WERI-Rb-1 (cell line): ENCODE data around the gene PTPN6.

Source experiments
- DNase-seq: peaks from one replicate; pipeline ENCODE4 v3.0.0-alpha.2; 2020
- H3K27ac ChIP-seq: fragments of 250-450 bp; sonication (Bioruptor Pico); 2 replicates; pipeline ENCODE4 v1.5.1; 2020; ENCODE audit warnings: mild to moderate bottlenecking, moderate library complexity
- H3K27me3 ChIP-seq: fragments of 250-450 bp; sonication (Bioruptor Pico); 2 replicates; pipeline ENCODE4 v1.5.1; 2021; ENCODE audit warnings: mild to moderate bottlenecking, low read depth, moderate library complexity; ENCODE audit not compliant: insufficient read depth, severe bottlenecking
- H3K36me3 ChIP-seq: fragments of 250-450 bp; sonication (Bioruptor Pico); 2 replicates; pipeline ENCODE4 v1.5.1; 2020; ENCODE audit warnings: mild to moderate bottlenecking, moderate library complexity
- H3K4me3 ChIP-seq: 2 replicates; pipeline ENCODE4 v1.5.1; 2011; ENCODE audit warnings: low read depth, mild to moderate bottlenecking, control low read depth, low read length
- H3K9me3 ChIP-seq: fragments of 250-450 bp; sonication (Bioruptor Pico); 2 replicates; pipeline ENCODE4 v1.5.1; 2021; ENCODE audit warnings: mild to moderate bottlenecking, moderate library complexity; ENCODE audit not compliant: severe bottlenecking
- TF ChIP-seq, protein P1 (sequence below): IDR thresholded peaks from 2 replicates; pipeline ENCODE4 v1.5.1; 2011; ENCODE audit warnings: low read depth, mild to moderate bottlenecking, control low read depth, inconsistent platforms, low read length

PTPN6 gene

DNA sequence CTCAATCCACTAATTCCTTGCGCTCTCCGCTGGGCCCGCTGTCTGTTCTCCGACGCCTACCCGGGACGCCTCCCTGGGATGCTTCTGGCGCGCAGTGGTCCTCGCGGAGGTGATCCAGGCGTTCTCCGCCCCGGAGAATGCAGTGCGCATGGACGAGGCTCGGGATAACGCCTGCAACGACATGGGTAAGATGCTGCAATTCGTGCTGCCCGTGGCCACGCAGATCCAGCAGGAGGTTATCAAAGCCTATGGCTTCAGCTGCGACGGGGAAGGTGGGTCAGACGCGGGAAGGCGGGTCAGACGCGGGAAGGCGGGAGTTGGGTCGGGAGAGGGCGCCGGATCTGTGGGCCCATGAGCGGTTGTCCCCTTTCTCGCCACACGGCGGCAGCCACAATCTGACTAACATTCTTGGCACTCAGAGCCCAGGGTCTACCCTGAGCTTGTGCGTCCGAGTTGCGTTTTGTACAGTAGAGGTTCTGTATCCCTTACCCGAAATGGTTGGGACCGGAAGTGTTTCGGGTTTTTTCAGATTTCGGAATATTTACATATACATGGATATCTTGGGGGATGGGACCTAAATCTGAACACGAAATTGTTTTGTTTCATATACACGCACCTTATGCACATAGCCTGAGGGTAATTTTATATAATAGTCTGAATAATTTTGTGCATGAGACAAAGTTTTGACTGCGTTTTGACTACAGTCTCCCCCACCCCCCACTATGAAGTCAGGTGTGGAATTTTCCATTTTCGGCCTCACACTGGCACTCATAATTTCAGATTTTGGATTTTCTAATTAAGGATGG is 6.6 kb upstream of the PTPN6 start:
- peak; percentile 94 for DNase-seq
- H3K36me3 ChIP-seq: peaks cover 38% of the 10 kb centered on the region
- TF ChIP-seq, protein P1, sequence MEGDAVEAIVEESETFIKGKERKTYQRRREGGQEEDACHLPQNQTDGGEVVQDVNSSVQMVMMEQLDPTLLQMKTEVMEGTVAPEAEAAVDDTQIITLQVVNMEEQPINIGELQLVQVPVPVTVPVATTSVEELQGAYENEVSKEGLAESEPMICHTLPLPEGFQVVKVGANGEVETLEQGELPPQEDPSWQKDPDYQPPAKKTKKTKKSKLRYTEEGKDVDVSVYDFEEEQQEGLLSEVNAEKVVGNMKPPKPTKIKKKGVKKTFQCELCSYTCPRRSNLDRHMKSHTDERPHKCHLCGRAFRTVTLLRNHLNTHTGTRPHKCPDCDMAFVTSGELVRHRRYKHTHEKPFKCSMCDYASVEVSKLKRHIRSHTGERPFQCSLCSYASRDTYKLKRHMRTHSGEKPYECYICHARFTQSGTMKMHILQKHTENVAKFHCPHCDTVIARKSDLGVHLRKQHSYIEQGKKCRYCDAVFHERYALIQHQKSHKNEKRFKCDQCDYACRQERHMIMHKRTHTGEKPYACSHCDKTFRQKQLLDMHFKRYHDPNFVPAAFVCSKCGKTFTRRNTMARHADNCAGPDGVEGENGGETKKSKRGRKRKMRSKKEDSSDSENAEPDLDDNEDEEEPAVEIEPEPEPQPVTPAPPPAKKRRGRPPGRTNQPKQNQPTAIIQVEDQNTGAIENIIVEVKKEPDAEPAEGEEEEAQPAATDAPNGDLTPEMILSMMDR: peak; percentile 92

DNA sequence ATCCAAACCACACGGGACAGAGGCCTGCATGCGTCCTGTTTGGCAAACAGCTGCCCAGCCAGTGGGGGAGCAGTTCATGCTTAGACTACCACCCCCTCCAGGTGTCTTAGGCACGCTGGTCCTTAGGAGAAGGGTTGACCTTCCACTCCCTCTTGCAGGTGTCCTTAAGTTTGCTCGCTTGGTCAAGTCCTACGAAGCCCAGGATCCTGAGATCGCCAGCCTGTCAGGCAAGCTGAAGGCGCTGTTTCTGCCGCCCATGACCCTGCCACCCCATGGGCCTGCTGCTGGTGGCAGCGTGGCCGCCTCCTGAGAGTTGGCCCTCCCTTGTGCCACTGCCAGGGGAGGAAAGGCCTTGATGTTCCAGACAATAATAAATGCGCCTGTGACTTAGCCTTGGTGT is 5.5 kb upstream of the PTPN6 start:
- TF ChIP-seq, protein P1: no peak
- Histone ChIP-seq H3K27me3 (no peaks in the 10 kb centered on the region), H3K27ac (peak overlapping the region; percentile 60), H3K4me3 (peak overlapping the region; percentile 52), H3K9me3 (no peaks in the 10 kb centered on the region), H3K36me3 (peaks cover 28% of the 10 kb centered on the region)
- no peak for DNase-seq

More for the DNA sequence above, 6.6 kb upstream of the PTPN6 start:
- no peaks in the 10 kb centered on the region for H3K27me3 ChIP-seq
- peak overlapping the region; percentile 74 for H3K4me3 ChIP-seq
- H3K9me3 ChIP-seq: no peaks in the 10 kb centered on the region
- H3K27ac ChIP-seq: peak overlapping the region; percentile 97

DNA sequence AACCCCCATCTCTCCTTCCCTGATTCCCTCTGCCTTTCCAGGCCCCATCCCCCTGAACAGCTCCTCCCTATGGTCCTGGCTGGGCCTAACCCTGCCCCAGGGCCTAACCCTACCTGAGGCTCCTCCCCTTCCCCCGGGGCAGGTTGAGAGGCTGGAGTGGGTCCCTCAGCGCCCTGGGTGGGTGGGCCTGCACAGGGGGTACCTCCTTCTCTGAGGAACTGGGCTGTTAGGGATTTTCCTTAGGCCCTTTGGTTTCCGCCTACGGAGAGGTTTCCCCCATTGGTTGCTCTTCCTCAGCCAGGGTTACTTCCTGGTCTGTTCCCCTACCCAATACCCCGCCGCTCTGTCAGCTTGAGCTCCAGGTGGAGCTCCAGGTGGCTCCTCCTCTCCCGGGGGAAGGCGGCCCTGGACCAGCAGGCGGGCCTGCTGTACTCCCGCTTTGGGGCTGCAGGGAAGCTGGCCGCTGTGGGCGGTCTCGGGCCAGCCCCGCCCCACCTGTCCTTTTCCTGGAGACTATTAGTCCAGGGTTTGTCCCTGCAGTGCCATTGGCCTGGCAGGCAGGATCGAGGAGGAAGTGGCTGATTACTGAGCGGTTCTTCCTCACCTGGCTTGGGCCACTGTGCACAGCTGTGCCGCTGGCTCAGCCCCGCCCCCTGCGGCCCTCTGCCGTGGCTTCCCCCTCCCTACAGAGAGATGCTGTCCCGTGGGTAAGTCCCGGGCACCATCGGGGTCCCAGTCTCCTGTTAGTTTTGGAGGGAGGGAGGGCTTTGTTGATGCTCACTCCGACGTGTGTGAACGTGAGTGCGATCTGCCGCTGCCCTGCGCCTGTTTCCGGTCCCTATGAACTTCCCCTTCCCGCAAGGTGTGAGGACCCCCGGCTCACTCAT is 4.9 kb upstream of the PTPN6 start:
- Histone ChIP-seq H3K27me3 (no peaks in the 10 kb centered on the region), H3K36me3 (peaks cover 21% of the 10 kb centered on the region), H3K4me3 (peak overlapping the region; percentile 52), H3K27ac (peak overlapping the region; percentile 66), H3K9me3 (no peaks in the 10 kb centered on the region)
- DNase-seq: peak; percentile 97
- TF ChIP-seq, protein P1: no peak

DNA sequence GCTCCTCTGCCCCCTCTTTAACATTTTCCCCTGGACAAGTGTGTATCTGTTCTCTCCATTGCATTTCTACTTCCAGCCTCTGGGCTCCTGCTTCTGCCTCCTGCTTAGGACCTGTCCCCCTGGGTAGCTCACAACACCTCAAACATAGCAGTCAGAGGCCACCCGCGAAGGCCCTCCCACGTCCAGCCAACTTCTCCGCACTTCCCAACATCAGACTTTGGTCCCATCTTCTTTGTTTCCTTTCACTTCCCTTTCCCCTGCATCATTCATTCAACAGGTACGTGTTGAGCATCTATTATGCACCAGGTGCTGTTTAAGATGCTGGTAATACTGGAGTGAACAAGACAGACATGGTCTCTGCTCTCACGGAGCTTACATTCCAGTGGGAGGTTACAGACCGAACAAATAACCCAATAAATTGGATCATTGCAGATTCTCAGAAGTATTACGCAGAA is 4.2 kb upstream of the PTPN6 start:
- TF ChIP-seq, protein P1: no peak
- Histone ChIP-seq H3K27ac (peak overlapping the region; percentile 66), H3K27me3 (no peaks in the 10 kb centered on the region), H3K9me3 (no peaks in the 10 kb centered on the region), H3K4me3 (peak overlapping the region; percentile 52), H3K36me3 (peaks cover 17% of the 10 kb centered on the region)
- DNase-seq: no peak

DNA sequence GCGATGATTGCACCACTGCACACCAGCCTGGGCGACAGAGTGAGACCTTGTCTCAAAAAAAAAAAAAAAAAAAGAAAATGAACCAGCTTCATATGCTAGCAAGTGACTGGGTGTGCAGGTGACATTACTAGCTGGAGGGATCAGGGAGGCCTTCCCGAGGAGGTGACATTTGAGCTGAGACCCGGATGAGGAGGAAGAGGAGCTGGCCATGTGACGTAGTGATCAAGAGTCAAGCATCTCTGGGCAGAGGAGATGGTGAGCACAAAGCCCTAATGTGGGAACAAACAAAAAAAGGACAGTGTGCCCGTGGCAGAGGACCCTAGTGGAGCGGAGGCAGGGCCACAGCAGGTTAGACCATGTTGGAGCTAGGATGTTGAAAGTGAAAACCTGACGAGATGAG is 3.5 kb upstream of the PTPN6 start:
- no peak overlapping the region for H3K27ac ChIP-seq
- no peaks in the 10 kb centered on the region for H3K27me3 ChIP-seq
- no peak overlapping the region for H3K4me3 ChIP-seq
- H3K9me3 ChIP-seq: no peaks in the 10 kb centered on the region
- no peak for DNase-seq
- H3K36me3 ChIP-seq: peaks cover 13% of the 10 kb centered on the region
- TF ChIP-seq, protein P1: no peak
